Measurements from ENCODE around the gene LAMB2.

LAMB2 gene

GRCh38 chr3:49100046-49100615 is 32.7 kb downstream of the LAMB2 start:
- no peak overlapping the region for H3K4me3 ChIP-seq (ENCODE audit: low read length, poor library complexity, severe bottlenecking)
- H3K9me3 ChIP-seq (ENCODE audit: insufficient read depth, low read depth, low read length): no peaks in the 10 kb centered on the region
- H3F3A ChIP-seq (ENCODE audit: low read depth): no peaks in the 10 kb centered on the region
- no peaks in the 10 kb centered on the region for H3K27me3 ChIP-seq (ENCODE audit: insufficient read depth, low read length, poor library complexity, severe bottlenecking)
- H3K79me2 ChIP-seq (ENCODE audit: insufficient read depth, low read length): peaks cover 25% of the 10 kb centered on the region
- H3K9ac ChIP-seq (ENCODE audit: low read depth, low read length, poor library complexity, severe bottlenecking): no peak overlapping the region
- peaks cover 5% of the 10 kb centered on the region for H4K20me1 ChIP-seq (ENCODE audit: insufficient read depth, low read length, poor library complexity, severe bottlenecking)
- H3K4me2 ChIP-seq (ENCODE audit: low read depth, low read length, poor library complexity, severe bottlenecking): no peak overlapping the region
- no peak for TF ChIP-seq EZH2phosphoT487 (IDR thresholded peaks at IDR 0.05; ENCODE audit: borderline replicate concordance)
- TF ChIP-seq CTCF (conservative IDR thresholded peaks at IDR 0.05; ENCODE audit: low read length): no peak
- H3K36me3 ChIP-seq (ENCODE audit: insufficient read depth, low read length): peaks cover 44% of the 10 kb centered on the region; the same call in 1 of the 2 replicates
- peaks cover 14% of the 10 kb centered on the region for H3K4me1 ChIP-seq (ENCODE audit: insufficient read depth, low read length, poor library complexity, severe bottlenecking)
- no peaks in the 10 kb centered on the region for H3K9me2 ChIP-seq (replicated peaks; ENCODE audit: low read depth, low read length)
- H2AFZ ChIP-seq (ENCODE audit: low read length): no peak overlapping the region

- H3K9ac ChIP-seq (ENCODE audit: low read depth, low read length, poor library complexity, severe bottlenecking): no peak overlapping the region
- no peaks in the 10 kb centered on the region for H3F3A ChIP-seq (ENCODE audit: low read depth)
- H3K4me1 ChIP-seq (ENCODE audit: insufficient read depth, low read length, poor library complexity, severe bottlenecking): peaks cover 12% of the 10 kb centered on the region
- no peak overlapping the region for H3K4me3 ChIP-seq (ENCODE audit: low read length, poor library complexity, severe bottlenecking)
- H3K9me3 ChIP-seq (ENCODE audit: insufficient read depth, low read depth, low read length): no peaks in the 10 kb centered on the region
- TF ChIP-seq EZH2phosphoT487 (IDR thresholded peaks at IDR 0.05; ENCODE audit: borderline replicate concordance): no peak
- no peak for TF ChIP-seq CTCF (conservative IDR thresholded peaks at IDR 0.05; ENCODE audit: low read length)
- no peak overlapping the region for H3K4me2 ChIP-seq (ENCODE audit: low read depth, low read length, poor library complexity, severe bottlenecking)
- H3K9me2 ChIP-seq (replicated peaks; ENCODE audit: low read depth, low read length): no peaks in the 10 kb centered on the region
- H3K36me3 ChIP-seq (ENCODE audit: insufficient read depth, low read length): peaks cover 44% of the 10 kb centered on the region; the same call in 1 of the 2 replicates
- H4K20me1 ChIP-seq (ENCODE audit: insufficient read depth, low read length, poor library complexity, severe bottlenecking): peaks cover 4% of the 10 kb centered on the region
- H3K27me3 ChIP-seq (ENCODE audit: insufficient read depth, low read length, poor library complexity, severe bottlenecking): no peaks in the 10 kb centered on the region
- H2AFZ ChIP-seq (ENCODE audit: low read length): no peak overlapping the region
- H3K79me2 ChIP-seq (ENCODE audit: insufficient read depth, low read length): peaks cover 20% of the 10 kb centered on the region
Measured at GRCh38 chr3:49098910-49099630, 33.8 kb downstream of the LAMB2 start.

GRCh38 chr3:49098429-49098828 is 34.4 kb downstream of the LAMB2 start:
- Histone ChIP-seq H3K9me3 (ENCODE audit: insufficient read depth, low read depth, low read length) (no peaks in the 10 kb centered on the region), H3F3A (ENCODE audit: low read depth) (no peaks in the 10 kb centered on the region), H3K9me2 (replicated peaks; ENCODE audit: low read depth, low read length) (no peaks in the 10 kb centered on the region), H3K4me1 (ENCODE audit: insufficient read depth, low read length, poor library complexity, severe bottlenecking) (peaks cover 6% of the 10 kb centered on the region), H2AFZ (ENCODE audit: low read length) (no peak overlapping the region), H3K4me3 (ENCODE audit: low read length, poor library complexity, severe bottlenecking) (no peak overlapping the region), H3K79me2 (ENCODE audit: insufficient read depth, low read length) (peaks cover 14% of the 10 kb centered on the region), H4K20me1 (ENCODE audit: insufficient read depth, low read length, poor library complexity, severe bottlenecking) (no peaks in the 10 kb centered on the region), H3K36me3 (ENCODE audit: insufficient read depth, low read length) (peaks cover 44% of the 10 kb centered on the region; the same call in 1 of the 2 replicates), H3K27me3 (ENCODE audit: insufficient read depth, low read length, poor library complexity, severe bottlenecking) (no peaks in the 10 kb centered on the region), H3K9ac (ENCODE audit: low read depth, low read length, poor library complexity, severe bottlenecking) (no peak overlapping the region), H3K4me2 (ENCODE audit: low read depth, low read length, poor library complexity, severe bottlenecking) (no peak overlapping the region)
- TF ChIP-seq EZH2phosphoT487 (IDR thresholded peaks at IDR 0.05; ENCODE audit: borderline replicate concordance): no peak
- TF ChIP-seq CTCF (conservative IDR thresholded peaks at IDR 0.05; ENCODE audit: low read length): no peak
